IMR-90 (cell line): ENCODE results near the gene PTPRN2.

Experiments used
- CEBPB ChIP-seq: IDR thresholded peaks from 2 replicates; pipeline ENCODE4 v1.6.1; 2012; ENCODE audit warnings: low read depth, low read length, improper control_type of control experiment
- MAFK ChIP-seq: IDR thresholded peaks from 2 replicates; pipeline ENCODE4 v1.6.1; 2012; ENCODE audit warnings: low read depth, low read length, improper control_type of control experiment
- MAZ ChIP-seq: IDR thresholded peaks from 2 replicates; pipeline ENCODE4 v1.6.1; 2012; ENCODE audit warnings: low read depth, mild to moderate bottlenecking, low read length, improper control_type of control experiment, moderate library complexity, borderline replicate concordance
- POLR2A ChIP-seq: IDR thresholded peaks from 2 replicates; pipeline ENCODE4 v1.6.1; 2012; ENCODE audit warnings: mild to moderate bottlenecking, low read depth, low read length
- RAD21 ChIP-seq: IDR thresholded peaks from 2 replicates; pipeline ENCODE4 v1.6.1; 2012; ENCODE audit warnings: low read length, improper control_type of control experiment
- RCOR1 ChIP-seq: IDR thresholded peaks from 2 replicates; pipeline ENCODE4 v1.6.1; 2012; ENCODE audit warnings: mild to moderate bottlenecking, low read length, improper control_type of control experiment; ENCODE audit not compliant: insufficient replicate concordance
- TF ChIP-seq, protein P1 (sequence below): conservative IDR thresholded peaks from 2 replicates; pipeline ENCODE4 v1.5.1; 2012; ENCODE audit warnings: mild to moderate bottlenecking, low read depth, low read length, improper control_type of control experiment
- TF ChIP-seq, protein P2 (sequence below): fragments of 150-350 bp; IDR thresholded peaks from 2 replicates; pipeline ENCODE4 v1.6.1; 2017; ENCODE audit warnings: mild to moderate bottlenecking, antibody characterized with exemption, low read length, low read depth
- TF ChIP-seq, protein P3 (sequence below): fragments of 150-350 bp; IDR thresholded peaks from 2 replicates; pipeline ENCODE4 v1.6.1; 2016; ENCODE audit warnings: low read depth, mild to moderate bottlenecking, low read length, moderate library complexity, borderline replicate concordance

DNA sequence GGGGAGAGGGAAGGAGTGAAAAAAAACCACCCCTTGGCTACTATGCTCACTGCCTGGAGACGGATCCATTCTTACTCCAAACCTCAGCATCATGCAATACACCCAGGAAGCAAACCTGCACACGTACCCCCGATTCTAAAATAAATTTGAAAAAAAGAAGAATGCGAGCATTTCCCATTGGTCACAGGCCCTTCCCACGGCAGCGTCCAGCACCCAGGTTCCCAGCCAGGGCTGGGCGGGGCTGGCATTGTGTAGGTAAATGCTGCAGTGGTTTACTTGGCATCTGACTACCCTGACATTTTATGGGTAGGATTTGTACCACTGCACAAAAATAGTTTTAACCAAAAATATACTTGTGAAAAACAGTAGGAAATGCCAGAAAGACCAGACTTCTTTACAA, 831.9 kb downstream of the PTPRN2 start:
- TF ChIP-seq, protein P1, sequence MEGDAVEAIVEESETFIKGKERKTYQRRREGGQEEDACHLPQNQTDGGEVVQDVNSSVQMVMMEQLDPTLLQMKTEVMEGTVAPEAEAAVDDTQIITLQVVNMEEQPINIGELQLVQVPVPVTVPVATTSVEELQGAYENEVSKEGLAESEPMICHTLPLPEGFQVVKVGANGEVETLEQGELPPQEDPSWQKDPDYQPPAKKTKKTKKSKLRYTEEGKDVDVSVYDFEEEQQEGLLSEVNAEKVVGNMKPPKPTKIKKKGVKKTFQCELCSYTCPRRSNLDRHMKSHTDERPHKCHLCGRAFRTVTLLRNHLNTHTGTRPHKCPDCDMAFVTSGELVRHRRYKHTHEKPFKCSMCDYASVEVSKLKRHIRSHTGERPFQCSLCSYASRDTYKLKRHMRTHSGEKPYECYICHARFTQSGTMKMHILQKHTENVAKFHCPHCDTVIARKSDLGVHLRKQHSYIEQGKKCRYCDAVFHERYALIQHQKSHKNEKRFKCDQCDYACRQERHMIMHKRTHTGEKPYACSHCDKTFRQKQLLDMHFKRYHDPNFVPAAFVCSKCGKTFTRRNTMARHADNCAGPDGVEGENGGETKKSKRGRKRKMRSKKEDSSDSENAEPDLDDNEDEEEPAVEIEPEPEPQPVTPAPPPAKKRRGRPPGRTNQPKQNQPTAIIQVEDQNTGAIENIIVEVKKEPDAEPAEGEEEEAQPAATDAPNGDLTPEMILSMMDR, result no peak
- TF ChIP-seq POLR2A, result no peak
- TF ChIP-seq, protein P2, sequence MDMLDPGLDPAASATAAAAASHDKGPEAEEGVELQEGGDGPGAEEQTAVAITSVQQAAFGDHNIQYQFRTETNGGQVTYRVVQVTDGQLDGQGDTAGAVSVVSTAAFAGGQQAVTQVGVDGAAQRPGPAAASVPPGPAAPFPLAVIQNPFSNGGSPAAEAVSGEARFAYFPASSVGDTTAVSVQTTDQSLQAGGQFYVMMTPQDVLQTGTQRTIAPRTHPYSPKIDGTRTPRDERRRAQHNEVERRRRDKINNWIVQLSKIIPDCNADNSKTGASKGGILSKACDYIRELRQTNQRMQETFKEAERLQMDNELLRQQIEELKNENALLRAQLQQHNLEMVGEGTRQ, result no peak
- TF ChIP-seq CEBPB, result no peak
- TF ChIP-seq MAFK, result no peak
- TF ChIP-seq RAD21, result no peak
- no peak for TF ChIP-seq RCOR1
- TF ChIP-seq, protein P3, sequence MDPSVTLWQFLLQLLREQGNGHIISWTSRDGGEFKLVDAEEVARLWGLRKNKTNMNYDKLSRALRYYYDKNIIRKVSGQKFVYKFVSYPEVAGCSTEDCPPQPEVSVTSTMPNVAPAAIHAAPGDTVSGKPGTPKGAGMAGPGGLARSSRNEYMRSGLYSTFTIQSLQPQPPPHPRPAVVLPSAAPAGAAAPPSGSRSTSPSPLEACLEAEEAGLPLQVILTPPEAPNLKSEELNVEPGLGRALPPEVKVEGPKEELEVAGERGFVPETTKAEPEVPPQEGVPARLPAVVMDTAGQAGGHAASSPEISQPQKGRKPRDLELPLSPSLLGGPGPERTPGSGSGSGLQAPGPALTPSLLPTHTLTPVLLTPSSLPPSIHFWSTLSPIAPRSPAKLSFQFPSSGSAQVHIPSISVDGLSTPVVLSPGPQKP, result no peak
- TF ChIP-seq MAZ, result no peak
